Spleen (tissue), 11 donors: ENCODE data around the gene CLRN3. TPM values are rescaled to one million over a fixed set of nuclear protein-coding genes. Genes with fewer than 3 reads are reported as not detected.

ENCODE experiments used
- DNase-seq: peaks from one replicate; pipeline ENCODE4 v3.0.0-alpha.2; 2020
- H3K27ac ChIP-seq, 8 donors: fragments of 200-600 bp; sonication (generic) in 7 of 8; 1 replicate in 4 of 8; 2 replicates in 4 of 8; pipeline versions ENCODE4 v1.5.0 to v1.8.0; 2016 to 2021; ENCODE audit warnings: inconsistent platforms in 4 of 8, mild to moderate bottlenecking in 4 of 8, moderate library complexity in 1 of 8
- H3K27me3 ChIP-seq, 7 donors: fragments of 200-600 bp; sonication (generic) in 6 of 7; replicated peaks in 1 of 7; 1 replicate in 4 of 7; 2 replicates in 3 of 7; pipeline versions ENCODE4 v1.5.0 to v1.8.0; 2016 to 2021; ENCODE audit warnings: inconsistent platforms in 3 of 7, mild to moderate bottlenecking in 1 of 7
- H3K36me3 ChIP-seq, 6 donors: fragments of 200-600 bp; sonication (generic) in 5 of 6; 1 replicate in 4 of 6; 2 replicates in 2 of 6; pipeline versions ENCODE4 v1.5.0 to v1.8.0; 2016 to 2021; ENCODE audit warnings: inconsistent platforms in 2 of 6
- H3K4me1 ChIP-seq, 6 donors: fragments of 200-600 bp; sonication (generic) in 5 of 6; 1 replicate in 3 of 6; 2 replicates in 3 of 6; pipeline versions ENCODE4 v1.5.0 to v1.8.0; 2016 to 2021; ENCODE audit warnings: inconsistent platforms in 3 of 6
- H3K4me3 ChIP-seq, 8 donors: fragments of 200-600 bp; sonication (generic) in 7 of 8; 1 replicate in 4 of 8; 2 replicates in 4 of 8; pipeline versions ENCODE4 v1.5.0 to v1.8.0; 2016 to 2021; ENCODE audit warnings: inconsistent platforms in 4 of 8, mild to moderate bottlenecking in 4 of 8, moderate library complexity in 2 of 8
- H3K9me3 ChIP-seq, 8 donors: fragments of 200-600 bp; sonication (generic) in 7 of 8; 1 replicate in 4 of 8; 2 replicates in 4 of 8; pipeline versions ENCODE4 v1.5.0 to v1.8.0; 2016 to 2021; ENCODE audit warnings: inconsistent platforms in 4 of 8
- POLR2A ChIP-seq, 3 donors: fragments of 450-650 bp; IDR thresholded peaks; one replicate each; pipeline ENCODE4 v1.5.1; 2017; ENCODE audit warnings: antibody characterized with exemption in 3 of 3, mild to moderate bottlenecking in 1 of 3
- POLR2AphosphoS5 ChIP-seq, 3 donors: sonication (generic); formaldehyde crosslinking; IDR thresholded peaks; one replicate each; pipeline ENCODE4 v1.5.1; 2017; ENCODE audit warnings: antibody characterized with exemption in 3 of 3
- WGBS, 5 donors: extraction: QIAGEN DNeasy Blood & Tissue Kit in 3 of 5; methylation state at CpG; one replicate each; pipeline versions ENCODE4 v1.1.5 to v1.1.7; 2013 to 2018; 5-methylcytosine and 5-hydroxymethylcytosine counted together
- intact Hi-C: fragments of 100-400 bp; cut with DNase I; formaldehyde crosslinking; loops from one replicate; pipeline ENCODE4 v1.15.0; 2023; ENCODE audit warnings: low total_unique reads
- polyA plus RNA-seq, 3 donors: library from polyadenylated mRNA; stranded (reverse); fragments of 200-250 nt; gene quantifications; one replicate each; pipeline ENCODE4 v1.2.1, GENCODE V29; 2013
- total RNA-seq, 7 donors: library from RNA; depleted of rRNA in 3 of 7; stranded (reverse); fragments of >200 nt in 3 of 7; fragmentation: NEBNext Ultra II Directional in 4 of 7; extraction: Animal tissue kit (Norgen Biotek cat#: 25700) in 4 of 7; gene quantifications; one replicate each; pipeline versions ENCODE4 v1.1.0 to v1.2.1, GENCODE V29; 2016 to 2021
- TF ChIP-seq, protein P1 (sequence below), 11 experiments: fragments of 200-600 bp in 7 of 11; fragments of 450-650 bp in 4 of 11; sonication (generic) in 4 of 11; IDR thresholded peaks in 8 of 11; conservative IDR thresholded peaks in 3 of 11; 1 replicate in 7 of 11; 2 replicates in 4 of 11; pipeline versions ENCODE4 v1.4.0 to v1.8.0; 2016 to 2021; ENCODE audit warnings: antibody characterized with exemption in 11 of 11, inconsistent platforms in 4 of 11, mild to moderate bottlenecking in 1 of 11
- donor health status: healthy with polysubstance abuse.
- donor health status: DM: no; HTN: no; CAD: no; lungs with moderate emphysema.
- donor health status: DM: no; HTN: no; CAD: no.
- donor health status: Bipolar disorder and iron deficiency.
- donor health status: healthy.
- donor health status: DM: no; HTN: no; CAD: no.
- donor health status: DM: yes; HTN: yes; CAD: no.

Gene CLRN3
- total and polyA plus RNA-seq, 10 donors, result 0.22 to 0.43 TPM; not detected in 8

DNA sequence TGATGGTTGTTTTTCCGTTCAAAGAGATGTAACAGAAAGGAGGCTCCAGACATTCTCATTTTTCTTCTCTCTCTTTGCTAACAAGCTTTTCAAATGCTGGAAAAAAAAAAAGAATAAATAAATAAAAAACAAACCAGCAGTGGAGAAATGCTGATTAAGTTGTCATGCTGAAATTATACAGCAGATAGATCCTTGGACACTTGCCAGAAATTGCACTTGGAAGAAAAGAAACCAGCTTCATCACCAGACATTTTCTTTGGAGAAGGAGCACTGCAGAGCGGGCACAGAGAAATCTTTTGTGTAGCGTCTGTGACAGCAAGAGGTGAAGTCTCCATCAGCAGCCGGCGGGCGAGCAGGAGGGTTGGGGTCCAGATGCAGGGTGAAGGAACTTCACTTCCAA, 55.8 kb downstream of the CLRN3 start:
- WGBS, 5 donors, result 80 to 89% (median 82%) methylated on average over 6 of the region's 6 CpGs
- TF ChIP-seq POLR2AphosphoS5 (IDR thresholded peaks at IDR 0.05) (no peak), POLR2A (IDR thresholded peaks at IDR 0.05) (no peak)
- TF ChIP-seq, protein P1, sequence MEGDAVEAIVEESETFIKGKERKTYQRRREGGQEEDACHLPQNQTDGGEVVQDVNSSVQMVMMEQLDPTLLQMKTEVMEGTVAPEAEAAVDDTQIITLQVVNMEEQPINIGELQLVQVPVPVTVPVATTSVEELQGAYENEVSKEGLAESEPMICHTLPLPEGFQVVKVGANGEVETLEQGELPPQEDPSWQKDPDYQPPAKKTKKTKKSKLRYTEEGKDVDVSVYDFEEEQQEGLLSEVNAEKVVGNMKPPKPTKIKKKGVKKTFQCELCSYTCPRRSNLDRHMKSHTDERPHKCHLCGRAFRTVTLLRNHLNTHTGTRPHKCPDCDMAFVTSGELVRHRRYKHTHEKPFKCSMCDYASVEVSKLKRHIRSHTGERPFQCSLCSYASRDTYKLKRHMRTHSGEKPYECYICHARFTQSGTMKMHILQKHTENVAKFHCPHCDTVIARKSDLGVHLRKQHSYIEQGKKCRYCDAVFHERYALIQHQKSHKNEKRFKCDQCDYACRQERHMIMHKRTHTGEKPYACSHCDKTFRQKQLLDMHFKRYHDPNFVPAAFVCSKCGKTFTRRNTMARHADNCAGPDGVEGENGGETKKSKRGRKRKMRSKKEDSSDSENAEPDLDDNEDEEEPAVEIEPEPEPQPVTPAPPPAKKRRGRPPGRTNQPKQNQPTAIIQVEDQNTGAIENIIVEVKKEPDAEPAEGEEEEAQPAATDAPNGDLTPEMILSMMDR (IDR thresholded peaks at IDR 0.05 in 8 of 11, conservative IDR thresholded peaks at IDR 0.05 in 3 of 11), result no peak
- H3K27me3 ChIP-seq, result peaks cover 0 to 26% (median 0%) of the 10 kb centered on the region in 7 donors
- no peak overlapping the region for H3K27ac ChIP-seq
- H3K36me3 ChIP-seq, result no peaks in the 10 kb centered on the region
- no peak for DNase-seq
- H3K9me3 ChIP-seq, result peaks cover 0 to 4% (median 0%) of the 10 kb centered on the region in 8 donors
- intact Hi-C loops, result no loop called here
- H3K4me1 ChIP-seq, result no peaks in the 10 kb centered on the region
- no peak overlapping the region for H3K4me3 ChIP-seq

DNA sequence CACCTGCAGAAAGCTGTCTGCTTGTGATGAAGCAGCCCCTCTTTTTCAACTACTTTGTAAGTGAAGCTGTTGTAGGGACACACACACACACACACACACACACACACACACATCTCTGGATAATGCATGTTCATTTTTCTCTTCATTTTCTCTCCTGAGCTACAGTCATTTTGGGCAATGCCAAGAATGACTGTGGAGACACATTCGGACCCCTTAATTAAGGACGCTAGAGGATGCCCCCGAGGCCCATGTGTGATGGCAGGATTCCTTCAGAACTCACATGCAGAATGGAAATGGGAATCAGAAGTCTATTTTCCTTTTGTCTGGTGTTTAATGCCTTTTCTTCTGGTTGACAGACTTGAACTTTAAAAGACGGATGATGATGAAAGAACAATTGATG, 56.6 kb downstream of the CLRN3 start:
- WGBS, 5 donors, result 89 to 96% (median 94%) methylated on average over 4 of the region's 4 CpGs
- Histone ChIP-seq H3K4me3 (no peak overlapping the region), H3K4me1 (no peaks in the 10 kb centered on the region), H3K36me3 (no peaks in the 10 kb centered on the region), H3K9me3 (peaks cover 0 to 4% (median 0%) of the 10 kb centered on the region in 8 donors), H3K27me3 (peaks cover 0 to 29% (median 0%) of the 10 kb centered on the region in 7 donors), H3K27ac (no peak overlapping the region)
- TF ChIP-seq, protein P1 (IDR thresholded peaks at IDR 0.05 in 8 of 11, conservative IDR thresholded peaks at IDR 0.05 in 3 of 11), result no peak
- no peak for TF ChIP-seq POLR2AphosphoS5 (IDR thresholded peaks at IDR 0.05)
- no peak for TF ChIP-seq POLR2A (IDR thresholded peaks at IDR 0.05)
- intact Hi-C loops, result no loop called here
- no peak for DNase-seq

DNA sequence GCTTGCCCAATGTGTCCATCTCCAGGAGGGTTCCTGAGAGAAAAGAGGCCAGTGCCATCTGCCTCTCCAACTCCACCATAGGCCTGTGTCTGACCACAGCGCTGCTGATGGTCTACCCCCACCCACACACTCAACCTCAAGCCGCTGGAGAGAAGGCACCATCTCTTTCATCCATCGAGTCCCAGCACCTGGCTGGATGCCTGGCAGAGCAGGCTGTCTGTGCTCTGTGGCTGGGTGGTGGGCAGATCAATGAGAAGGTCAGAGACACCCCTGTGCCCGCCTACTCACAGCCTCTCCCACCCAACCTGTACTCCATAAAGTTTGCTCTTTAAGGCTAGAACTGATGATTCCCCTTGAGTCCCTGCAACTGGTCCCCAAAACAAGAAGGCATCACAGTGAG, 58.0 kb downstream of the CLRN3 start:
- no peak for DNase-seq
- TF ChIP-seq, protein P1 (IDR thresholded peaks at IDR 0.05 in 8 of 11, conservative IDR thresholded peaks at IDR 0.05 in 3 of 11), result no peak
- TF ChIP-seq POLR2A (IDR thresholded peaks at IDR 0.05), result no peak
- TF ChIP-seq POLR2AphosphoS5 (IDR thresholded peaks at IDR 0.05), result no peak

DNA sequence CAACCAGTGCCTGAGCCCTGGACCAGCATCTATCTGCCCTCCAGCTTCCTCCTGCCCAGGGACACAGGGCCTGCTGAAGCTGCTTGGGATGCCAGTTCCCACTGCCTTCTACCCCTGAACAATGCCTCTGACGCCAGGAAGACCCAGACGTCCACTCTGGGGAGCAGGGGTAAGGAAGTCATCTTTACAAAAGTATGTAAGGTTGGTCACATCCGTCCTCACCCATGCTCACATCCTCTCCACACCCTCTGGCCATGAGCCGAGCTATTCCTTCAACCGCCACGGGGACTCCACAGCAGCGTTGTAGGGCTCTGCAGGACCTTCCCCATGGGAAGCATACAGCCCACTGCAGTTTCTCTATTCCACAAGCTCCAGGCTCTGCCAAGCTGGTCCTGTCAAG, 58.5 kb downstream of the CLRN3 start:
- DNase-seq, result no peak
- Histone ChIP-seq H3K4me3 (no peak overlapping the region), H3K4me1 (no peaks in the 10 kb centered on the region), H3K36me3 (no peaks in the 10 kb centered on the region), H3K27me3 (peaks cover 0 to 34% (median 0%) of the 10 kb centered on the region in 7 donors), H3K27ac (no peak overlapping the region), H3K9me3 (peaks cover 0 to 4% (median 0%) of the 10 kb centered on the region in 8 donors)
- intact Hi-C loops, result no loop called here
- TF ChIP-seq POLR2A (IDR thresholded peaks at IDR 0.05) (no peak), POLR2AphosphoS5 (IDR thresholded peaks at IDR 0.05) (no peak)
- TF ChIP-seq, protein P1 (IDR thresholded peaks at IDR 0.05 in 8 of 11, conservative IDR thresholded peaks at IDR 0.05 in 3 of 11), result no peak
- WGBS, 5 donors, result 42 to 88% (median 74%) methylated on average over 4 to 7 of the region's 7 CpGs

More for the DNA sequence above, 58.0 kb downstream of the CLRN3 start:
- Histone ChIP-seq H3K27ac (no peak overlapping the region), H3K4me3 (no peak overlapping the region), H3K4me1 (no peaks in the 10 kb centered on the region), H3K27me3 (peaks cover 0 to 34% (median 0%) of the 10 kb centered on the region in 7 donors), H3K36me3 (no peaks in the 10 kb centered on the region), H3K9me3 (peaks cover 0 to 4% (median 0%) of the 10 kb centered on the region in 8 donors)
- WGBS, 5 donors, result 71 to 83% (median 75%) methylated on average over 1 to 4 of the region's 4 CpGs
- intact Hi-C loops, result no loop called here
